GM12801 (cell line): Measurements from ENCODE around the gene STRN.

Experiments
- TF ChIP-seq, protein P1 (sequence below): IDR thresholded peaks from one replicate; pipeline ENCODE4 v1.5.1; 2011; ENCODE audit warnings: control low read depth; ENCODE audit not compliant: insufficient read length; ENCODE audit errors: extremely low read depth

Gene STRN

DNA sequence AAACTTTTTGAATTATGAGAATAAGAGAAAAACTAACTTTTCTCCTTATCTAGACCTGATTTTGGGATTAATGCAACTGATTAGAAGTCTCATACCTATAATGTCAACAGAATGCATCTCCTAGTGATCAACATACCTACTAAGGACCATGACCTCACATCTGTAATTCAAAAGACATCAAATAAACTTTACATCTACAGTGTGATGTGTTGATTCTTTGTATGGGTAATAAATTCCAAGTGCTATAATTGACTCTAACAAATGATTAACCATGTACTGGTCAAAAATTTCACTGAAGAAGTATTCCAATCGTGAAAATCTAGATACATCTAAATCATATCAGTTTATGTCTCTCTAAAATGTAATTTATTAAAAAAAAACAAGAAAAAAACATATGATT, 84.5 kb downstream of the STRN start:
- TF ChIP-seq, protein P1, sequence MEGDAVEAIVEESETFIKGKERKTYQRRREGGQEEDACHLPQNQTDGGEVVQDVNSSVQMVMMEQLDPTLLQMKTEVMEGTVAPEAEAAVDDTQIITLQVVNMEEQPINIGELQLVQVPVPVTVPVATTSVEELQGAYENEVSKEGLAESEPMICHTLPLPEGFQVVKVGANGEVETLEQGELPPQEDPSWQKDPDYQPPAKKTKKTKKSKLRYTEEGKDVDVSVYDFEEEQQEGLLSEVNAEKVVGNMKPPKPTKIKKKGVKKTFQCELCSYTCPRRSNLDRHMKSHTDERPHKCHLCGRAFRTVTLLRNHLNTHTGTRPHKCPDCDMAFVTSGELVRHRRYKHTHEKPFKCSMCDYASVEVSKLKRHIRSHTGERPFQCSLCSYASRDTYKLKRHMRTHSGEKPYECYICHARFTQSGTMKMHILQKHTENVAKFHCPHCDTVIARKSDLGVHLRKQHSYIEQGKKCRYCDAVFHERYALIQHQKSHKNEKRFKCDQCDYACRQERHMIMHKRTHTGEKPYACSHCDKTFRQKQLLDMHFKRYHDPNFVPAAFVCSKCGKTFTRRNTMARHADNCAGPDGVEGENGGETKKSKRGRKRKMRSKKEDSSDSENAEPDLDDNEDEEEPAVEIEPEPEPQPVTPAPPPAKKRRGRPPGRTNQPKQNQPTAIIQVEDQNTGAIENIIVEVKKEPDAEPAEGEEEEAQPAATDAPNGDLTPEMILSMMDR = no peak

DNA sequence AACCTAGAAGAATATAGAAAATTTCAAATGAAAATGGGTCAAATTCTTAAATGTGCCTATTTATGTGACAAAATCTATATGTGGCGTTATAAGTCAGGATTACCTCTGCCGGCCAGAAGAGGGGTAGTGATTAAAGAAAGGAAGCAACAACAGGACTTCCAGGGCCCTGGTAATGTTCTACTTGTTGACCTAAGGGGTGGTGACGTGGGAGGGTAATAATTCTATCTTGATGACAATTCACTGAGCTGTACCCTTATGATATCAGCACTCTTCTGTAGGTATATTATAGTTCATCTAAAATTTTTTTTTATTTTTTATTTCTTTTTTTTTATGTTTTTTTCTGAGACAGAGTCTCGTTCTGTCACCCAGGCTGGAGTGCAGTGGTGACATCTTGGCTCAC, 87.9 kb downstream of the STRN start:
- TF ChIP-seq, protein P1 = no peak

DNA sequence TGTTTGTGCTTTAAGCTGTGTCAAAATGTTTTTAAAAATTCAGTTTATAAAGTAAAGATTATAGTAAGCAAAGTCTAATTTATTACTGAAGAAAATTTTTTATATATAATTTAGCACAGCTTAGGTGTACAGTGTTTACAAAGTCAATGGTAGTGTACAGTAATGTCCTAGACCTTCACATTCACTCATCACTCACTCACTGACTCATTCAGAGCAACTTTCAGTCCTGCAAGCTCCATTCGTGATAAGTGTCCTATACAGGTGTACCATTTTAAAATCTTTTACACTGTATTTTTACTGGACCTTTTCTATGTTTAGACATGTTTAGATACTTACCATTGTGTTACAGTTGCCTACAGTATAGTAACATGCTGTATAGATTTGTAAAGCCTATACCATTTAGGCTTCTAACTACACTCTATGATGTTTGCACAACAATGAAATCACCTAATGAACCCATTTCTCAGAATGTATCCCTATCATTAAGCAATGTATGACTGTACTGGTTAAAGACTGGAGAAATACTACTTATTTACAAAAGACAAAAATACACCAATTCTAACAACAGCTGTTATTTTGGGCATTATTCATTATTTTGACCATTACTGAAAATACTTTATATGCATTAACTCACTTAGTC, 95.1 kb downstream of the STRN start:
- TF ChIP-seq, protein P1 = no peak

GRCh38 chr2:36869606-36870005, 96.7 kb downstream of the STRN start:
- TF ChIP-seq, protein P1 = no peak

DNA sequence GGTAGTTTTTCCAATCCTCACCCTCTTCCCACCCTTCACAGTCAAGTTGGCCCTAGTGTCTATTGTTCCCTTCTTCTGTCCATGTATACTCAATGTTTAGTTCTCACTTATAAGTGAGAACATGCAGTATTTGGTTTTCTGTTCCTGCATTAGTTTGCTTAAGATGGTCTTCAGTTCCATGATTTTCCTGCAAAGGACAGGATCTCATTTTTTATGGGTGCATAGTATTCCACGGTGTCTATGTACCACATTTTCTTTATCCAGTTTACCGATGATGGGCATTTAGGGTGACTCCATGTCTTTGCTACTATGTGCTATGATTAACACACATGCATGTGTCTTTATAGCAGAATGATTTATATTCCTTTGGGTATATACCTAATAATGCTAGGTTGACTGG, 104.4 kb downstream of the STRN start:
- TF ChIP-seq, protein P1 = no peak

- TF ChIP-seq, protein P1 = no peak
Observed at GRCh38 chr2:36859366-36859792, 107.0 kb downstream of the STRN start.

GRCh38 chr2:36858551-36859365, 107.6 kb downstream of the STRN start:
- TF ChIP-seq, protein P1 = no peak
